GM23338 (cell line): ENCODE measurements around the gene HCN2. TPM values are rescaled to one million over a fixed set of nuclear protein-coding genes. Genes with fewer than 3 reads are reported as not detected.

Experiments used
- ATAC-seq: fragments of 200-7000 bp; cut with Tn5 transposase; 3 replicates; pipeline ENCODE4 v1.9.1; 2020
- DNase-seq: peaks from one replicate; pipeline ENCODE4 v3.0.0-alpha.2; 2015; ENCODE audit warnings: low spot score
- H2AFZ ChIP-seq: fragments of 200-600 bp; sonication (generic); 2 replicates; pipeline ENCODE4 v1.8.0; 2016; ENCODE audit warnings: antibody characterized with exemption, mild to moderate bottlenecking, moderate library complexity
- H3F3A ChIP-seq: fragments of 200-600 bp; sonication (generic); replicated peaks from 2 replicates; pipeline ENCODE4 v1.8.0; 2017; ENCODE audit warnings: antibody characterized with exemption, mixed run types, low read depth
- H3K27ac ChIP-seq: fragments of 200-600 bp; sonication (generic); 2 replicates; pipeline ENCODE4 v1.6.1; 2016; ENCODE audit warnings: low read depth
- H3K27me3 ChIP-seq: fragments of 200-600 bp; sonication (generic); 2 replicates; pipeline ENCODE4 v1.8.0; 2016; ENCODE audit warnings: mild to moderate bottlenecking, mixed run types, moderate library complexity; ENCODE audit not compliant: insufficient read depth
- H3K36me3 ChIP-seq: fragments of 200-600 bp; sonication (generic); 2 replicates; pipeline ENCODE4 v1.8.0; 2016; ENCODE audit warnings: mild to moderate bottlenecking; ENCODE audit not compliant: insufficient read depth
- H3K4me1 ChIP-seq: fragments of 200-600 bp; sonication (generic); 2 replicates; pipeline ENCODE4 v1.8.0; 2016; ENCODE audit warnings: mild to moderate bottlenecking, moderate library complexity; ENCODE audit not compliant: insufficient read depth
- H3K4me2 ChIP-seq: fragments of 200-600 bp; sonication (generic); 2 replicates; pipeline ENCODE4 v1.7.1; 2017; ENCODE audit warnings: mixed run types
- H3K4me3 ChIP-seq: fragments of 200-600 bp; sonication (generic); 2 replicates; pipeline ENCODE4 v1.6.1; 2016; ENCODE audit warnings: mixed run types
- H3K79me2 ChIP-seq: fragments of 200-600 bp; sonication (generic); replicated peaks from 2 replicates; pipeline ENCODE4 v1.8.0; 2017; ENCODE audit warnings: mild to moderate bottlenecking; ENCODE audit not compliant: insufficient read depth
- H3K9me2 ChIP-seq: fragments of 200-600 bp; sonication (generic); 2 replicates; pipeline ENCODE4 v1.8.0; 2017; ENCODE audit not compliant: insufficient read depth
- H4K20me1 ChIP-seq: fragments of 200-600 bp; sonication (generic); replicated peaks from 2 replicates; pipeline ENCODE4 v1.8.0; 2017; ENCODE audit warnings: mild to moderate bottlenecking; ENCODE audit not compliant: insufficient read depth
- H3K27ac Mint-ChIP-seq: 2 replicates; pipeline ENCODE4 v1.8.0; 2020; ENCODE audit warnings: inconsistent platforms, mild to moderate bottlenecking, moderate library complexity, mixed read lengths
- H3K27me3 Mint-ChIP-seq: 3 replicates; pipeline ENCODE4 v1.8.0; 2022; ENCODE audit warnings: low read depth, mild to moderate bottlenecking, moderate library complexity, mixed read lengths, inconsistent platforms; ENCODE audit not compliant: insufficient read depth, poor library complexity
- H3K36me3 Mint-ChIP-seq: 3 replicates; pipeline ENCODE4 v1.8.0; 2021; ENCODE audit warnings: low read depth, mild to moderate bottlenecking, inconsistent platforms, moderate library complexity, mixed read lengths
- H3K4me1 Mint-ChIP-seq: 3 replicates; pipeline ENCODE4 v1.8.0; 2020; ENCODE audit warnings: mild to moderate bottlenecking, inconsistent platforms, mixed read lengths
- H3K4me3 Mint-ChIP-seq: 3 replicates; pipeline ENCODE4 v1.8.0; 2021; ENCODE audit warnings: moderate library complexity, mild to moderate bottlenecking, inconsistent platforms, mixed read lengths
- H3K9me3 Mint-ChIP-seq: 3 replicates; pipeline ENCODE4 v1.8.0; 2020; ENCODE audit warnings: moderate library complexity, mild to moderate bottlenecking, inconsistent platforms, mixed read lengths
- CREB1 ChIP-seq: fragments of 250-450 bp; sonication (Bioruptor Pico); IDR thresholded peaks from 2 replicates; pipeline ENCODE4 v1.5.0; 2020; ENCODE audit warnings: low read depth, mild to moderate bottlenecking, moderate library complexity
- CTCF ChIP-seq, 2 experiments: fragments of 200-600 bp in 1 of 2; sonication (generic) in 1 of 2; conservative IDR thresholded peaks; 2 replicates each; pipeline versions ENCODE4 v1.5.1 to v1.6.1; 2016 to 2017; ENCODE audit warnings: antibody characterized with exemption in 2 of 2, low read depth in 2 of 2, mild to moderate bottlenecking in 2 of 2, moderate library complexity in 1 of 2
- ETS1 ChIP-seq: IDR thresholded peaks from 2 replicates; pipeline ENCODE4 v1.6.1; 2016; ENCODE audit warnings: antibody characterized with exemption
- EZH2 ChIP-seq: fragments of 200-600 bp; sonication (generic); IDR thresholded peaks from one replicate; pipeline ENCODE4 v1.8.0; 2017; ENCODE audit warnings: antibody characterized with exemption, mild to moderate bottlenecking, low read depth; ENCODE audit not compliant: unreplicated experiment
- EZH2phosphoT487 ChIP-seq: fragments of 200-600 bp; sonication (generic); IDR thresholded peaks from one replicate; pipeline ENCODE4 v1.8.1; 2018; ENCODE audit warnings: antibody characterized with exemption; ENCODE audit not compliant: unreplicated experiment
- JUNB ChIP-seq: IDR thresholded peaks from one replicate; pipeline ENCODE4 v1.6.1; 2016; ENCODE audit warnings: antibody characterized with exemption; ENCODE audit not compliant: unreplicated experiment
- POLR2AphosphoS5 ChIP-seq: IDR thresholded peaks from 2 replicates; pipeline ENCODE4 v1.6.1; 2016; ENCODE audit warnings: antibody characterized with exemption, low read depth
- REST ChIP-seq: IDR thresholded peaks from one replicate; pipeline ENCODE4 v1.6.1; 2018; ENCODE audit warnings: antibody characterized with exemption; ENCODE audit not compliant: unreplicated experiment
- polyA plus RNA-seq: library from polyadenylated mRNA; unstranded; fragments of >200 nt; fragmentation: Nextera tagmentation; extraction: Ambion mirVana; gene quantifications from 2 replicates; pipeline ENCODE4 v1.2.1, GENCODE V29; 2016
- total RNA-seq: library from RNA; depleted of rRNA; stranded (reverse); fragments of >200 nt; shearing (Covaris generic); gene quantifications from 2 replicates; pipeline ENCODE4 v1.2.3, GENCODE V29; 2014

HCN2 gene
- total and polyA plus RNA-seq, 2 experiments from 2014 or later = 0.06 to 2.9 TPM

GRCh38 chr19:547117-547516 is 42.6 kb upstream of the HCN2 start (continued):
- TF ChIP-seq ETS1 (no peak), POLR2AphosphoS5 (no peak), REST (no peak), EZH2phosphoT487 (no peak), JUNB (no peak), EZH2 (no peak)

GRCh38 chr19:547836-548720 is 41.6 kb upstream of the HCN2 start:
- peaks cover 3% of the 10 kb centered on the region; the same call in 1 of the 3 replicates for H3K4me1 Mint-ChIP-seq
- no peaks in the 10 kb centered on the region for H3K9me2 ChIP-seq
- no peak overlapping the region for H3K27ac ChIP-seq
- 0 out of 2 replicates have a peak, but pooled peaks cover 2% of the 10 kb centered on the region for H3F3A ChIP-seq
- H4K20me1 ChIP-seq = no peaks in the 10 kb centered on the region; the same call in 1 of the 2 replicates
- no peak overlapping the region for H3K4me2 ChIP-seq
- peaks cover 8% of the 10 kb centered on the region for H3K27me3 Mint-ChIP-seq
- no peak overlapping the region for H3K4me3 ChIP-seq
- H3K79me2 ChIP-seq = no peaks in the 10 kb centered on the region
- H3K27ac Mint-ChIP-seq = no peak overlapping the region
- no peak overlapping the region for H2AFZ ChIP-seq
- H3K36me3 Mint-ChIP-seq = peaks cover 3% of the 10 kb centered on the region; the same call in 2 of the 3 replicates
- no peaks in the 10 kb centered on the region for H3K4me1 ChIP-seq
- no peak; the same call in 2 of the 3 replicates for ATAC-seq
- H3K27me3 ChIP-seq = no peaks in the 10 kb centered on the region
- H3K4me3 Mint-ChIP-seq = no peak overlapping the region
- TF ChIP-seq REST (no peak), CREB1 (CRISPR knock-in tag) (no peak), CTCF (conservative IDR thresholded peaks at IDR 0.05; ENCODE audit: low read depth in 2 of 2) (peak in 1 of 2 experiments; percentile 16; a peak in 2 of 4 replicates)
- no peaks in the 10 kb centered on the region for H3K36me3 ChIP-seq
- no peak for DNase-seq
- no peaks in the 10 kb centered on the region for H3K9me3 Mint-ChIP-seq
